Activated T-cell treated with anti-CD3 and anti-CD28 coated beads, Interleukin-2, amount 50 U/mL, for 24 hours (primary cell): ENCODE measurements around the gene TAS1R3.
A peak's percentile ranks its signal among the peaks of the same experiment; 100 is the strongest.

Source experiments
- DNase-seq: peaks from one replicate; pipeline ENCODE4 v3.0.0-alpha.2; 2020
- H3K27ac Mint-ChIP-seq: 2 replicates; pipeline ENCODE4 v1.8.0; 2020; ENCODE audit warnings: mild to moderate bottlenecking, mixed read lengths
- H3K27me3 Mint-ChIP-seq: 2 replicates; pipeline ENCODE4 v1.8.0; 2020; ENCODE audit warnings: mixed read lengths
- H3K36me3 Mint-ChIP-seq: 2 replicates; pipeline ENCODE4 v1.8.0; 2020; ENCODE audit warnings: low read depth, mixed read lengths
- H3K4me1 Mint-ChIP-seq: 2 replicates; pipeline ENCODE4 v1.8.0; 2020; ENCODE audit warnings: low read depth, mixed read lengths
- H3K4me3 Mint-ChIP-seq: 2 replicates; pipeline ENCODE4 v1.8.0; 2020; ENCODE audit warnings: mild to moderate bottlenecking, moderate library complexity, mixed read lengths
- H3K9me3 Mint-ChIP-seq: 2 replicates; pipeline ENCODE4 v1.8.0; 2020; ENCODE audit warnings: mixed read lengths

TAS1R3 gene

DNA sequence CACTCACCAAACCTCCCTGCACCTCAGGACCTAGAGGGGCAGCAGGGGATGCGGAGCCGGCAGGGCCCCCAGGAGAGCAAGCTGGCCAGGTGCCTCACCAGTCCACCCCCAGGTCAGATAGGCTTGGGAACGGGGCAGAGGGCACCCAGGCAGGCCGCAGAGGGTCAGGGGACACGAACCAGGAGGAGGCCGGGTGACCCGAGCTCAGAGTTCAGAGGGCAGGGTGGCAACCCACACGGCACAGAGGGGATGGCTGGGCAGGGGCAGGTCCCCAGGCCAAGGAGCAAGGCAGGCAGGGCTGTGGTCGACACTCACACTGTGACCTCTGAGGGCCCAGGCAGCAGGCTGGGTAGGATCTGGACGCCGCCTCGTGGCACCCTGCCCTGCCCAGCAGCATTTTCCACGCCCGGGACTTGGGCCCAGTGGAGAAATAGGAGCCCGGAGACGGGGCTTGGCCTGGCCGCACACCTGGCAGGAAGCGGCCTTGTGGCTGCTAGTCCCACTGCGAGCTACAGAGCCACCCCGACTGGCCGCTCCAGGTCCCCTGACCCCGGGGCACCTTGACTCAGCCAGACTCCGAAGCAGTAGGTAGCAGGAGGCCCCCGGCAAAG is 12.8 kb downstream of the TAS1R3 start:
- no peaks in the 10 kb centered on the region for H3K9me3 Mint-ChIP-seq
- H3K27me3 Mint-ChIP-seq = no peaks in the 10 kb centered on the region
- peaks cover 30% of the 10 kb centered on the region for H3K4me1 Mint-ChIP-seq
- no peak overlapping the region for H3K4me3 Mint-ChIP-seq
- no peak overlapping the region for H3K27ac Mint-ChIP-seq
- DNase-seq = no peak
- H3K36me3 Mint-ChIP-seq = peaks cover 26% of the 10 kb centered on the region

- H3K27ac Mint-ChIP-seq = peak overlapping the region; percentile 67
- H3K9me3 Mint-ChIP-seq = no peaks in the 10 kb centered on the region
- peak; percentile 63 for DNase-seq
- H3K4me1 Mint-ChIP-seq = peaks cover 30% of the 10 kb centered on the region
- H3K36me3 Mint-ChIP-seq = peaks cover 21% of the 10 kb centered on the region
- no peaks in the 10 kb centered on the region for H3K27me3 Mint-ChIP-seq
- no peak overlapping the region for H3K4me3 Mint-ChIP-seq
Measured at GRCh38 chr1:1344655-1345361, 13.7 kb downstream of the TAS1R3 start.

DNA sequence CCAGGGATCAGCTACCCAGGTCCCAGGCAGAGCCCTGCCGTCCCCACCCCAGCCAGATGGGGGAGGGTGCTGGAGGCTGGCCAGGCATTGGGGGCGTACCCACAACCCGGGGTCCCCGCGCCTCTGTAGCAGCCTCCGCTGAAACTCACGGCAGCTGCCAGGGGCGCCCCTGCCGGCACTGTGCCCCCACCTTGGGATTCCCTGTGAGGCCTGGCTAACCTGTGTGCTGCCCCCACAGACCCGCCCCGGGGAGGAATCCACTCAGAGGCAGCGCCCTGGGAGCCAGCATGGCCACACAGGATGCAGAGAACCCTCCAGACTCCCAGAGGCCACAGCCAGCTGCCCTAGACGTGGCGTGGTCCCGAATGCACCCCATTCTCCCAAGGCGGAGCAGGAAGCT is 14.3 kb downstream of the TAS1R3 start:
- DNase-seq = no peak
- no peak overlapping the region for H3K27ac Mint-ChIP-seq
- H3K4me1 Mint-ChIP-seq = peaks cover 30% of the 10 kb centered on the region
- H3K27me3 Mint-ChIP-seq = no peaks in the 10 kb centered on the region
- H3K9me3 Mint-ChIP-seq = no peaks in the 10 kb centered on the region
- no peak overlapping the region for H3K4me3 Mint-ChIP-seq
- H3K36me3 Mint-ChIP-seq = peaks cover 15% of the 10 kb centered on the region

DNA sequence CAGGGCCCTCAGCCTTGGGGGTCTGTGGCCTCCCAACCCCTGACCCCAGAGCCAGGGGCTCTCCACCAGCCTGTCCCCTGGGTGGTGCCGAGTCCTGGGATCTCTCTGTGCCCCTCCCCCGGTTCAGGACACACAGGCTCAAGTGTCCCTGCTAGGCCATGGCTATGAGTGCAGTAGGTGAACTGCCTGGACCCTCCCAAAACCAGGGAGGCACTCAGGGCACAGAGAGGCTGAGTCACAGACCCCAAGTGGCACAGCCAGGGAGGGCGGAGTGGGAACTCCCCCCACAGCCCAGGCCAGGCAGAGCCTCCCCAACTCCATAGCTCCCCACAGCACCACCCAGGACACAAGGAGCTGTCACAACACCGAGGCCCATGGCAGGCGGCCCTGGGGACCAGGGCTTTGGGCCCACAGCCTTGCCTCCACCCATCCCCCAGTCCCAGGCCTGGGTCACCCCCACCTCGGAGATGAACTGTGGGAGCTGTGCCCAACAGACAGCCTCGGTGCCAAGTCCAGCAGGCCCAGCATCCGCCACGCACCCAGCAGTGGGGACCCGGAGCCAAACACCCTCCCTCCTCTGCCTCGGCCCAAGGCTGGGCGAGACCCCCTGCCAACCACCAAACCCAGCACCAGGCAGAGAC is 14.9 kb downstream of the TAS1R3 start:
- Mint-ChIP-seq H3K9me3 (no peaks in the 10 kb centered on the region), H3K4me1 (peaks cover 30% of the 10 kb centered on the region), H3K27me3 (no peaks in the 10 kb centered on the region), H3K36me3 (peaks cover 9% of the 10 kb centered on the region), H3K27ac (no peak overlapping the region), H3K4me3 (no peak overlapping the region)
- no peak for DNase-seq

DNA sequence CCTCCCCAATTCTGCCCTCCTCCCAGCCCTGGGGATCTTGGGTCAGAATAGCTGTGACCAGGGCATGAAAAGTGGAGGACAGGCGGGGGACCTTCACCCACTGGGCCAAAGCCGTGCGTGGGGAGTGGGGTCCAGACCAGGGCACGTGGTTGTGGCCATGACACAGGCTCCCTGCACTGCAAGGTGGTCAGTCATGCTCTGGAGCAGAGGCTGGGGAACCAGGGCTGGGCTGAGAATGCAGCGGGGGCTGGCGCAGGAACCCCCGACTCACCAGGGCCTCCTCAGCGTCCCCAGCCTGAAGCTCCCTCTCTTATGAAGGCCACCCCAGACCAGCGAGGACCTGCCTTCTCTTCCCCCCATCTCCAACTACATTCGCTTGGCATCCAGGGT is 15.4 kb downstream of the TAS1R3 start:
- peaks cover 30% of the 10 kb centered on the region for H3K4me1 Mint-ChIP-seq
- no peak overlapping the region for H3K27ac Mint-ChIP-seq
- no peaks in the 10 kb centered on the region for H3K27me3 Mint-ChIP-seq
- no peak for DNase-seq
- peak overlapping the region; percentile 41 for H3K4me3 Mint-ChIP-seq
- H3K36me3 Mint-ChIP-seq = peaks cover 4% of the 10 kb centered on the region
- H3K9me3 Mint-ChIP-seq = no peaks in the 10 kb centered on the region

DNA sequence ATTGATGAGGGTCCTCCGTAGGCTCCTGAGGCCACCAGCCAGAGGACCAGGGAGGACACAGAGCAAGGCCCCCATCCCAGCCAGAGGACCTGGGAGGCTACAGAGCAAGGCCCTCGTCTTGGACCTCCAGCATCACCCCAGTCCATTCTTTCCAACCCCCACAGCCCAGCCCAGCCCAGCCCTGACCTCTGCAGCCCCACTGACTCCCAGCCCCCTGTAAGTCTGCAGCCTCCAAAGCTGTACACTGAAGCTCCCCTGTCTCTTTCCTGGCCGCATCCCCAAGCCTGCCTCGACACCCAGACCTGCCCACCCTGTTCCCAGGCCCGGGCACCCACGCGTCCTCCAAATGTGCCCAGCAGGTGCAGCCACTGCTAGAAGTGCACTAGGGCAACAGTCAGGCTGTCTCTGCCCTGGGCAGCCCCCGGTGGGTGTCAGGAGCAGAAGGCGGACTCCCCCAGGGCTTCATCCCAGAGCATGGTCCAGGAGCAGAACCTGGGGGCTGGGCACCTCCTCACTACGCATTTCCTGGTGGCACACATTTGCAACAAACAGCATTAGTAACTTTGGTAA is 16.0 kb downstream of the TAS1R3 start:
- H3K27ac Mint-ChIP-seq = peak overlapping the region; percentile 37
- DNase-seq = no peak
- no peaks in the 10 kb centered on the region for H3K36me3 Mint-ChIP-seq
- peaks cover 32% of the 10 kb centered on the region for H3K4me1 Mint-ChIP-seq
- H3K27me3 Mint-ChIP-seq = peaks cover 2% of the 10 kb centered on the region
- H3K4me3 Mint-ChIP-seq = peak overlapping the region; percentile 82
- H3K9me3 Mint-ChIP-seq = no peaks in the 10 kb centered on the region

- Mint-ChIP-seq H3K27me3 (peaks cover 10% of the 10 kb centered on the region), H3K9me3 (no peaks in the 10 kb centered on the region), H3K4me1 (peaks cover 35% of the 10 kb centered on the region), H3K4me3 (peak overlapping the region; percentile 82), H3K36me3 (no peaks in the 10 kb centered on the region), H3K27ac (peak overlapping the region; percentile 77)
- DNase-seq = no peak
Measured at GRCh38 chr1:1347663-1348419, 16.8 kb downstream of the TAS1R3 start.

DNA sequence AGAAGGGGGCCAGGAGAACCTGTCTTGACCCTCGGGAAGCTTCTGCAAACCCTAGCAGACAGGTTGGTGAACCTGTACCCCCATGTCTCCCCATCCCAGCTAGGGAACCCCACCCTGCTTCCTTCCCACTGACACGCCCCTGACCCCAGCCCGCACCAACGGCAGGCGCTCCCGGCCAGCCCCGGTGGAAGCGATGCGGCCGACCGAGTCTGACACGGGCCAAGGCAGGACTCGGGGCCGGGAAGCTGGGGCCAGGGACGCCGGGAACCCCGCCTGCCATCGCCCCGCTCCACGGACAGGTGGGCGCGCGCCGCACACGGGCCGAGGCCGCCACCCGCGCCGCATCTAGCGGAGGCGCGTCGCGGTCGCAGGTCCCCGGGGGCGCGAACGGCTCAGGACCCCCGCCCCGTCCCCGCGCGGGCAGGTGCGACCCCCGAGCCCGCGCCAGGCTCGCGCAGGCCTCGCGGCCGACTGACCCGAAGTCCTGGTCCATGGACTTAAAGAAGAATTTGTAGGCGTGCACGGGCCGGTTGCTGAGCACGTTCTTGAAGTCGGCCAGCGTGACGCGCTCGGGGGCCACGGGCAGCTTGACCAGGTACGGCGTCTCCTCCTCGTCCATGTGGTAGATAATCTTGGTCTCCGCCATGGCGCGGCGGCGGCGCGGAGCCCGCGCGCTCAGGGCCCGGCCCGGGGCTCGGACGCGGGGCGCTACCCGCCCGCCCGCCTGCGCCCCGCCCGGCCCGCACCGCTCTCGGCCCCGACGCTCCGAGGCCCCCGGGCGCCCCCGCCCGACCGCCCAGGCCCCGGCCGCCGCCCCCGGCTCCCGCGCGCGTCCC is 17.6 kb downstream of the TAS1R3 start:
- peak overlapping the region; percentile 82 for H3K4me3 Mint-ChIP-seq
- H3K36me3 Mint-ChIP-seq = no peaks in the 10 kb centered on the region
- H3K27me3 Mint-ChIP-seq = peaks cover 18% of the 10 kb centered on the region
- no peaks in the 10 kb centered on the region for H3K9me3 Mint-ChIP-seq
- DNase-seq = no peak
- H3K4me1 Mint-ChIP-seq = peaks cover 35% of the 10 kb centered on the region
- peak overlapping the region; percentile 77 for H3K27ac Mint-ChIP-seq

DNA sequence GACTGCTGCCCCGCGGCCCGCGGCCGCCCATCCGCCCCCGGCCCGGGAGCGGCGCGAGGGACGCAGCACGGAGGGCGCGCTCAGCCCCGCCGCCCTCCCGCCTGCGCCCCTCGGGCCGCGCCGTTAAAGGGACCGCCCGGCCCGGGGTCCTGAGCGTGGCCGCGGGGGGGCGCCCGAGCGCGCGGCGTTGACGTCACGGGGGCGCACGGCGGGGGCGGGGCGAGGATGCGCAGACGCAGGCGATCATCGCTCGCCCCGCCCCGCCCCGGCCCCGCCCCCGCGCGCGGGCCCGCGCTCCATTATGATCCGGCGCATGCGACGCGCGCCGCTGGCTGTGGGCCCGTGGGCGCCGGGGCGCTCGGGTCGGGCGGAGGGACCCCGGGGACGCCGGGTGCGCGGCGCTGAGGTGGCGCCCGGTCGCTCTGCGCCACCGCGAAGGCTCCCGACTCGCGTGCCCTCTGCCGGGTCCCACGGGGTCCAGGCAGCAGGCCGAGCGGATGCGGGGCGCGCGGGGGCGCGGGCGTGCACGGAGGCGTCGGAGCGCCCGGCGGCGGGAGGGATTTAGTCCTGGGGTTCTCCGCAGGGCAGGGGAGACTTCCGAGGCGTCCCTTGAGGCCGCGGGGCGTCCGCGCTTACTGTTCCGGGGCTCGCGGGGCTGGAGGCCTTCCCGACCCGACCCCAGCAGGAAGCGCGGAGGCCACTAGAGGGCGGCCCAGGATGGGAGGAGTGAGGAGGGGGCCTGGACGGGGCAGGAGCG is 18.4 kb downstream of the TAS1R3 start, which contains the start of gene DVL1:
DVL1 (minus strand) TSS at position 163 of the 757 bp plus-strand sequence. CDS start 353 bp downstream, outside the sequence.
- H3K27ac Mint-ChIP-seq = peak within 1 kb of the TSS; percentile 77
- H3K9me3 Mint-ChIP-seq = no peaks in the 10 kb centered on the region
- H3K4me1 Mint-ChIP-seq = peaks cover 37% of the 10 kb centered on the region
- peaks cover 25% of the 10 kb centered on the region for H3K27me3 Mint-ChIP-seq
- H3K4me3 Mint-ChIP-seq = peak within 1 kb of the TSS; percentile 82
- no peaks in the 10 kb centered on the region for H3K36me3 Mint-ChIP-seq
- peak; percentile 82 for DNase-seq

DNA sequence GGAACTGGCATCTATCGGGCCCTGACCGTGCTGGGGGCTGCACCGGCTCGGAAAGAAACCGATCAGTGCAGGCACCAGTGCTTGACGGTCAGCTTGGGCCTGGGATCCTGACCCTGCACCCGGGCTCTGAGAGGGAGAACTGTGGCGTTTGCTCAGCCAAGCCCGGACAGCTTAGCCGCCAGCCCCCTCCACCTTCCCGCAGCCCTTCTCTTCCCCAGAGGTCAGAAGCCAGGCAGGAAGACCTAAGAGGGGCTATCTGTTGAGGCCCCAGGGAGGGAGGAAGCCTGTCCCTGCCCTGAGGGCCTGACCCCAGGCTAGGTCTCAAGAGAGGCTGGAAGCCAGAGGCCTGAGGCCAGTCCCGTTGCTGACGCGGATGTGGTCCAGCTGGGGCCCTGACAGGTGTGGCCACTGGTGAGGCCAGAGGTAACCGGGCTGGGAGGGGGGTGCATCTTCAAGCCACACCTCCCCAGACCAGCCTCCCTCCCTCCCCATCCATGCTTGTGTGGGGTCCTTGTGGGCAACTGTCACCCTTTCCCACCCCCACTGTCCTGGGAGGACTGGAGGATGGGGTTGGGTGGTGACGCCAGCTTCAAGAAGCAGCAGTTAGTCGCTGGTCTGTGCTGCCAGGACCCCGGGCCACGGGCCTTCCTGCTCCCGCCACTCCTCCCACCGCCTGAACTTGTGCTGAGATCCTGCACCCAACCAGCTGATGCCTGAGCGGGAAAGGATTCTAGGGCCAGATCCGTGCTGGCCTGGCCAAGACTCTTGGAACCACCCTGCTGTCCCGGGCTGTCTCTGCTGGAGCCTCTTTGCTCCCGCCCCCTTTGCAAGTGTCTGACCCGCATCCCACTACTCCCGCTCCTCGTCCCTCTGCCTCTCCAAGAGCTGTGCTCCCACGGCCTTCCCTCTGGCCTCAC is 20.7 kb downstream of the TAS1R3 start:
- DNase-seq = no peak
- Mint-ChIP-seq H3K4me1 (peaks cover 18% of the 10 kb centered on the region), H3K27me3 (peaks cover 26% of the 10 kb centered on the region), H3K36me3 (no peaks in the 10 kb centered on the region), H3K9me3 (no peaks in the 10 kb centered on the region), H3K27ac (peak overlapping the region; percentile 60), H3K4me3 (peak overlapping the region; percentile 62)

GRCh38 chr1:1352786-1353388 is 21.8 kb downstream of the TAS1R3 start:
- no peaks in the 10 kb centered on the region for H3K36me3 Mint-ChIP-seq
- H3K4me3 Mint-ChIP-seq = no peak overlapping the region
- H3K27ac Mint-ChIP-seq = no peak overlapping the region
- no peaks in the 10 kb centered on the region for H3K9me3 Mint-ChIP-seq
- H3K27me3 Mint-ChIP-seq = peaks cover 35% of the 10 kb centered on the region
- H3K4me1 Mint-ChIP-seq = peaks cover 7% of the 10 kb centered on the region
- no peak for DNase-seq
